B cell (primary cell): Measurements from ENCODE around the gene ADK.

Experiments
- CTCF ChIP-seq: fragments of 200-600 bp; IDR thresholded peaks from one replicate; pipeline ENCODE4 v1.8.0; 2022; ENCODE audit warnings: antibody characterized with exemption, mild to moderate bottlenecking
- EZH2 ChIP-seq: IDR thresholded peaks from 2 replicates; pipeline ENCODE4 v1.6.1; 2012; ENCODE audit warnings: borderline replicate concordance, low read depth, mild to moderate bottlenecking, moderate library complexity, low read length; ENCODE audit not compliant: insufficient read depth, poor library complexity, severe bottlenecking

DNA sequence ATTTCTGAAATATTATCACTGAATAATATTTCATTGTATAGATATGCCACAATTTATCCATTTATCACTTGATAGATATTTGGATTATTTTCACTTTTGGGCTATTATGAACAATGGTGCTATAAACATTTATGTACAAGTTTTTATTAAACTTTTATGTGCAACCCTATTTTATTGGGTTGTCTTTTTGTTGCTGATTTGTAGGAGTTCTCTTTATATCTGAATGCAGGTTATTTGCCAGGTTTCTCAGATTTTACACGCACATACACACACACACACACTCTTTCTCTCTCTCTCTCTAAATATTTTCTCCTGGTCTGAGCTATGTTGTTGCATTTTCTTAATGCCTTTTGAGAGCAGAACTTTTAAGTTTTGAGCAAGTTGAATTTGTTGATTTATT is 36.2 kb downstream of the ADK start:
- no peak for TF ChIP-seq CTCF
- no peak for TF ChIP-seq EZH2
